Panc1 (cell line): ENCODE data around the gene NETO1.

Source experiments
- POLR2AphosphoS5 ChIP-seq: IDR thresholded peaks from 2 replicates; pipeline ENCODE4 v1.6.1; 2012; ENCODE audit warnings: mild to moderate bottlenecking, low read depth, low read length, moderate library complexity
- SIN3A ChIP-seq: IDR thresholded peaks from 2 replicates; pipeline ENCODE4 v1.6.1; 2012; ENCODE audit warnings: low read depth, mild to moderate bottlenecking, low read length, moderate library complexity, borderline replicate concordance; ENCODE audit not compliant: insufficient read depth
- TF ChIP-seq, protein P1 (sequence below): fragments of 450-650 bp; IDR thresholded peaks from 2 replicates; pipeline ENCODE4 v1.5.1; 2017; ENCODE audit warnings: mild to moderate bottlenecking

DNA sequence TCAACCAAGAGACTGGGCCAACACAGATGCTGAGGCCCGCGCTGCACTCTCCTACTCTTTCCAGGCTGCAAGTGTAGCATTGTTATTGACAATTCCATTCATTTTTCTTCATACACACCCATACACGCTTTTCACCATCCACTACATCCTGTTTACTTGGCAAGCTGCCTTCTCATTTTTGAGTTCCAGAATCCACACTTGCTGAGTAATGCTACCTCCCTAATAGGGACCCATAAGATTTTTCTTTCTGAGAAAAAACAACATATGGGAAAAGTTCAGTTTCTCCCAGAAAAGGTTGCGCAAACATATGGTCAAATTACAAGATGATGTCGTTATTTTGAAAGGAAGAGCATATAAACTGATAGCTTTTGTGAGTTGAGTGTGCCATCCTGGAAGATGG, 3.3 kb upstream of the NETO1 start:
- TF ChIP-seq, protein P1, sequence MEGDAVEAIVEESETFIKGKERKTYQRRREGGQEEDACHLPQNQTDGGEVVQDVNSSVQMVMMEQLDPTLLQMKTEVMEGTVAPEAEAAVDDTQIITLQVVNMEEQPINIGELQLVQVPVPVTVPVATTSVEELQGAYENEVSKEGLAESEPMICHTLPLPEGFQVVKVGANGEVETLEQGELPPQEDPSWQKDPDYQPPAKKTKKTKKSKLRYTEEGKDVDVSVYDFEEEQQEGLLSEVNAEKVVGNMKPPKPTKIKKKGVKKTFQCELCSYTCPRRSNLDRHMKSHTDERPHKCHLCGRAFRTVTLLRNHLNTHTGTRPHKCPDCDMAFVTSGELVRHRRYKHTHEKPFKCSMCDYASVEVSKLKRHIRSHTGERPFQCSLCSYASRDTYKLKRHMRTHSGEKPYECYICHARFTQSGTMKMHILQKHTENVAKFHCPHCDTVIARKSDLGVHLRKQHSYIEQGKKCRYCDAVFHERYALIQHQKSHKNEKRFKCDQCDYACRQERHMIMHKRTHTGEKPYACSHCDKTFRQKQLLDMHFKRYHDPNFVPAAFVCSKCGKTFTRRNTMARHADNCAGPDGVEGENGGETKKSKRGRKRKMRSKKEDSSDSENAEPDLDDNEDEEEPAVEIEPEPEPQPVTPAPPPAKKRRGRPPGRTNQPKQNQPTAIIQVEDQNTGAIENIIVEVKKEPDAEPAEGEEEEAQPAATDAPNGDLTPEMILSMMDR: no peak
- TF ChIP-seq POLR2AphosphoS5: no peak
- TF ChIP-seq SIN3A: no peak
